WTC11 (cell line): ENCODE data around the gene POLK.
"Not testable (repeated sequence)": the region's sequence is repeated elsewhere in the genome, so short reads cannot be mapped to it uniquely, and the experiment has no call there.

Source experiments
- ATF1 ChIP-seq: sonication (generic); formaldehyde crosslinking; IDR thresholded peaks from 2 replicates; pipeline ENCODE4 v1.8.1; 2023; ENCODE audit warnings: mild to moderate bottlenecking, moderate library complexity, missing genetic modification reagents
- CREB1 ChIP-seq: sonication (generic); formaldehyde crosslinking; IDR thresholded peaks from 2 replicates; pipeline ENCODE4 v1.8.0; 2023; ENCODE audit warnings: mild to moderate bottlenecking, missing genetic modification reagents
- ESRRA ChIP-seq: sonication (generic); formaldehyde crosslinking; IDR thresholded peaks from 2 replicates; pipeline ENCODE4 v1.8.1; 2022; ENCODE audit warnings: mild to moderate bottlenecking, missing genetic modification reagents, borderline replicate concordance
- RELA ChIP-seq: sonication (generic); formaldehyde crosslinking; IDR thresholded peaks from 2 replicates; pipeline ENCODE4 v1.8.1; 2022; ENCODE audit warnings: missing genetic modification reagents, mild to moderate bottlenecking, borderline replicate concordance
- ZNF121 ChIP-seq: sonication (generic); formaldehyde crosslinking; IDR thresholded peaks from 2 replicates; pipeline ENCODE4 v1.8.0; 2023; ENCODE audit warnings: missing genetic modification reagents
- TF ChIP-seq, protein P1 (sequence below): fragments of 200-600 bp; IDR thresholded peaks from 2 replicates; pipeline ENCODE4 v1.8.0; 2022; ENCODE audit warnings: antibody characterized with exemption
- TF ChIP-seq, protein P2 (sequence below): sonication (generic); formaldehyde crosslinking; IDR thresholded peaks from 2 replicates; pipeline ENCODE4 v1.8.1; 2022; ENCODE audit warnings: low read depth, missing genetic modification reagents, borderline replicate concordance
- TF ChIP-seq, protein P3 (sequence below): sonication (generic); formaldehyde crosslinking; IDR thresholded peaks from 2 replicates; pipeline ENCODE4 v1.8.0; 2022; ENCODE audit warnings: missing genetic modification reagents
- TF ChIP-seq, protein P4 (sequence below): fragments of 250-450 bp; sonication (Bioruptor Pico); IDR thresholded peaks from 2 replicates; pipeline ENCODE4 v2.1.2; 2022; ENCODE audit warnings: mild to moderate bottlenecking, moderate library complexity
- TF ChIP-seq, protein P5 (sequence below): sonication (generic); formaldehyde crosslinking; IDR thresholded peaks from 2 replicates; pipeline ENCODE4 v1.8.1; 2022; ENCODE audit warnings: low read depth, mild to moderate bottlenecking, moderate library complexity, missing genetic modification reagents, borderline replicate concordance

DNA sequence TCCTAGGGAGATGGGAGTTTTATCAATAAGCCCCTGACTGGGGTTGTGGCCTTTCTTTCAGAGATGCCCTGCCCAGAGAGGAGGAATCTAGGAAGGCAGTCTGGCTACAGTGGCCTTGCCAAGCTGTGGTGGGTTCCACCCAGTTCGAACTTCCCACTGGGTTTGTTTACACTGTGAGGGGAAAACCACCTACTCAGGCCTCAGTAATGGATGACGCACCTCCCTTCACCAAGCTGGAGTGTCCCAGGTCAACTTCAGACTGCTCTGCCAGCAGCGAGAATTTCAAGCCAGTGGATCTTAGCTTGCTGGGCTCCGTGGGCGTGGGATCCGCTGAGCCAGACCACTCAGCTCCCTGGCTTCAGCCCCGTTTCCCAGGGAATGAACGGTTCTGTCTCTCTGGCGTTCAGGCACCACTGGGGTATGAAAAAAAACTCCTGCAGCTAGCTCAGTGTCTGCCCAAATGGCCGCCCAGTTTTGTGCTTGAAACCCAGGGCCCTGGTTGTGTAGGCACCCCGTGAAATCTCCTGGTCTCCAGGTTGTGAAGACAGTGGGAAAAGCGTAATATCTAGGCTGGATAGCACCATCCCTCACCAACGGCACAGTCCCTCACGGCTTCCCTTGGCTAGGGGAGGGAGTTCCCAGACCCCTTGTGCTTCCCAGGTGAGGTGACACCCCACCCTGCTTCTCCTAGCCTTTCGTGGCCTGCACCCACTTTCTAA is 54.5 kb downstream of the POLK start:
- TF ChIP-seq, protein P1, sequence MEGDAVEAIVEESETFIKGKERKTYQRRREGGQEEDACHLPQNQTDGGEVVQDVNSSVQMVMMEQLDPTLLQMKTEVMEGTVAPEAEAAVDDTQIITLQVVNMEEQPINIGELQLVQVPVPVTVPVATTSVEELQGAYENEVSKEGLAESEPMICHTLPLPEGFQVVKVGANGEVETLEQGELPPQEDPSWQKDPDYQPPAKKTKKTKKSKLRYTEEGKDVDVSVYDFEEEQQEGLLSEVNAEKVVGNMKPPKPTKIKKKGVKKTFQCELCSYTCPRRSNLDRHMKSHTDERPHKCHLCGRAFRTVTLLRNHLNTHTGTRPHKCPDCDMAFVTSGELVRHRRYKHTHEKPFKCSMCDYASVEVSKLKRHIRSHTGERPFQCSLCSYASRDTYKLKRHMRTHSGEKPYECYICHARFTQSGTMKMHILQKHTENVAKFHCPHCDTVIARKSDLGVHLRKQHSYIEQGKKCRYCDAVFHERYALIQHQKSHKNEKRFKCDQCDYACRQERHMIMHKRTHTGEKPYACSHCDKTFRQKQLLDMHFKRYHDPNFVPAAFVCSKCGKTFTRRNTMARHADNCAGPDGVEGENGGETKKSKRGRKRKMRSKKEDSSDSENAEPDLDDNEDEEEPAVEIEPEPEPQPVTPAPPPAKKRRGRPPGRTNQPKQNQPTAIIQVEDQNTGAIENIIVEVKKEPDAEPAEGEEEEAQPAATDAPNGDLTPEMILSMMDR = not testable (repeated sequence)
- TF ChIP-seq, protein P2, sequence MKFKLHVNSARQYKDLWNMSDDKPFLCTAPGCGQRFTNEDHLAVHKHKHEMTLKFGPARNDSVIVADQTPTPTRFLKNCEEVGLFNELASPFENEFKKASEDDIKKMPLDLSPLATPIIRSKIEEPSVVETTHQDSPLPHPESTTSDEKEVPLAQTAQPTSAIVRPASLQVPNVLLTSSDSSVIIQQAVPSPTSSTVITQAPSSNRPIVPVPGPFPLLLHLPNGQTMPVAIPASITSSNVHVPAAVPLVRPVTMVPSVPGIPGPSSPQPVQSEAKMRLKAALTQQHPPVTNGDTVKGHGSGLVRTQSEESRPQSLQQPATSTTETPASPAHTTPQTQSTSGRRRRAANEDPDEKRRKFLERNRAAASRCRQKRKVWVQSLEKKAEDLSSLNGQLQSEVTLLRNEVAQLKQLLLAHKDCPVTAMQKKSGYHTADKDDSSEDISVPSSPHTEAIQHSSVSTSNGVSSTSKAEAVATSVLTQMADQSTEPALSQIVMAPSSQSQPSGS (CRISPR knock-in tag) = not testable (repeated sequence)
- not testable (repeated sequence) for TF ChIP-seq ZNF121, ATF1, ESRRA, CREB1, RELA (CRISPR knock-in tag)
- TF ChIP-seq, protein P3, sequence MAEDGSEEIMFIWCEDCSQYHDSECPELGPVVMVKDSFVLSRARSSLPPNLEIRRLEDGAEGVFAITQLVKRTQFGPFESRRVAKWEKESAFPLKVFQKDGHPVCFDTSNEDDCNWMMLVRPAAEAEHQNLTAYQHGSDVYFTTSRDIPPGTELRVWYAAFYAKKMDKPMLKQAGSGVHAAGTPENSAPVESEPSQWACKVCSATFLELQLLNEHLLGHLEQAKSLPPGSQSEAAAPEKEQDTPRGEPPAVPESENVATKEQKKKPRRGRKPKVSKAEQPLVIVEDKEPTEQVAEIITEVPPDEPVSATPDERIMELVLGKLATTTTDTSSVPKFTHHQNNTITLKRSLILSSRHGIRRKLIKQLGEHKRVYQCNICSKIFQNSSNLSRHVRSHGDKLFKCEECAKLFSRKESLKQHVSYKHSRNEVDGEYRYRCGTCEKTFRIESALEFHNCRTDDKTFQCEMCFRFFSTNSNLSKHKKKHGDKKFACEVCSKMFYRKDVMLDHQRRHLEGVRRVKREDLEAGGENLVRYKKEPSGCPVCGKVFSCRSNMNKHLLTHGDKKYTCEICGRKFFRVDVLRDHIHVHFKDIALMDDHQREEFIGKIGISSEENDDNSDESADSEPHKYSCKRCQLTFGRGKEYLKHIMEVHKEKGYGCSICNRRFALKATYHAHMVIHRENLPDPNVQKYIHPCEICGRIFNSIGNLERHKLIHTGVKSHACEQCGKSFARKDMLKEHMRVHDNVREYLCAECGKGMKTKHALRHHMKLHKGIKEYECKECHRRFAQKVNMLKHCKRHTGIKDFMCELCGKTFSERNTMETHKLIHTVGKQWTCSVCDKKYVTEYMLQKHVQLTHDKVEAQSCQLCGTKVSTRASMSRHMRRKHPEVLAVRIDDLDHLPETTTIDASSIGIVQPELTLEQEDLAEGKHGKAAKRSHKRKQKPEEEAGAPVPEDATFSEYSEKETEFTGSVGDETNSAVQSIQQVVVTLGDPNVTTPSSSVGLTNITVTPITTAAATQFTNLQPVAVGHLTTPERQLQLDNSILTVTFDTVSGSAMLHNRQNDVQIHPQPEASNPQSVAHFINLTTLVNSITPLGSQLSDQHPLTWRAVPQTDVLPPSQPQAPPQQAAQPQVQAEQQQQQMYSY (CRISPR knock-in tag) = not testable (repeated sequence)
- TF ChIP-seq, protein P4, sequence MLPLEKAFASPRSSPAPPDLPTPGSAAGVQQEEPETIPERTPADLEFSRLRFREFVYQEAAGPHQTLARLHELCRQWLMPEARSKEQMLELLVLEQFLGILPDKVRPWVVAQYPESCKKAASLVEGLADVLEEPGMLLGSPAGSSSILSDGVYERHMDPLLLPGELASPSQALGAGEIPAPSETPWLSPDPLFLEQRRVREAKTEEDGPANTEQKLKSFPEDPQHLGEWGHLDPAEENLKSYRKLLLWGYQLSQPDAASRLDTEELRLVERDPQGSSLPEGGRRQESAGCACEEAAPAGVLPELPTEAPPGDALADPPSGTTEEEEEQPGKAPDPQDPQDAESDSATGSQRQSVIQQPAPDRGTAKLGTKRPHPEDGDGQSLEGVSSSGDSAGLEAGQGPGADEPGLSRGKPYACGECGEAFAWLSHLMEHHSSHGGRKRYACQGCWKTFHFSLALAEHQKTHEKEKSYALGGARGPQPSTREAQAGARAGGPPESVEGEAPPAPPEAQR = not testable (repeated sequence)
- TF ChIP-seq, protein P5, sequence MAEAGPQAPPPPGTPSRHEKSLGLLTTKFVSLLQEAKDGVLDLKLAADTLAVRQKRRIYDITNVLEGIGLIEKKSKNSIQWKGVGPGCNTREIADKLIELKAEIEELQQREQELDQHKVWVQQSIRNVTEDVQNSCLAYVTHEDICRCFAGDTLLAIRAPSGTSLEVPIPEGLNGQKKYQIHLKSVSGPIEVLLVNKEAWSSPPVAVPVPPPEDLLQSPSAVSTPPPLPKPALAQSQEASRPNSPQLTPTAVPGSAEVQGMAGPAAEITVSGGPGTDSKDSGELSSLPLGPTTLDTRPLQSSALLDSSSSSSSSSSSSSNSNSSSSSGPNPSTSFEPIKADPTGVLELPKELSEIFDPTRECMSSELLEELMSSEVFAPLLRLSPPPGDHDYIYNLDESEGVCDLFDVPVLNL (CRISPR knock-in tag) = not testable (repeated sequence)
